Occipital lobe (tissue), 2 donors: ENCODE data around the gene MICAL3. TPM values are rescaled to one million over a fixed set of nuclear protein-coding genes. Genes with fewer than 3 reads are reported as not detected.
"Not testable (repeated sequence)": the region's sequence is repeated elsewhere in the genome, so short reads cannot be mapped to it uniquely, and the experiment has no call there.

Experiments
- DNase-seq: peaks from one replicate; lab custom pipeline; 2025; lab: John Stamatoyannopoulos, UW
- total RNA-seq: library from RNA; depleted of rRNA; stranded (reverse); fragments of >200 nt; gene quantifications from one replicate; pipeline ENCODE4 v1.2.3, GENCODE V29; 2014

The MICAL3 gene
- total RNA-seq, 1 donor from 2014 or later = 40.9 TPM

DNA sequence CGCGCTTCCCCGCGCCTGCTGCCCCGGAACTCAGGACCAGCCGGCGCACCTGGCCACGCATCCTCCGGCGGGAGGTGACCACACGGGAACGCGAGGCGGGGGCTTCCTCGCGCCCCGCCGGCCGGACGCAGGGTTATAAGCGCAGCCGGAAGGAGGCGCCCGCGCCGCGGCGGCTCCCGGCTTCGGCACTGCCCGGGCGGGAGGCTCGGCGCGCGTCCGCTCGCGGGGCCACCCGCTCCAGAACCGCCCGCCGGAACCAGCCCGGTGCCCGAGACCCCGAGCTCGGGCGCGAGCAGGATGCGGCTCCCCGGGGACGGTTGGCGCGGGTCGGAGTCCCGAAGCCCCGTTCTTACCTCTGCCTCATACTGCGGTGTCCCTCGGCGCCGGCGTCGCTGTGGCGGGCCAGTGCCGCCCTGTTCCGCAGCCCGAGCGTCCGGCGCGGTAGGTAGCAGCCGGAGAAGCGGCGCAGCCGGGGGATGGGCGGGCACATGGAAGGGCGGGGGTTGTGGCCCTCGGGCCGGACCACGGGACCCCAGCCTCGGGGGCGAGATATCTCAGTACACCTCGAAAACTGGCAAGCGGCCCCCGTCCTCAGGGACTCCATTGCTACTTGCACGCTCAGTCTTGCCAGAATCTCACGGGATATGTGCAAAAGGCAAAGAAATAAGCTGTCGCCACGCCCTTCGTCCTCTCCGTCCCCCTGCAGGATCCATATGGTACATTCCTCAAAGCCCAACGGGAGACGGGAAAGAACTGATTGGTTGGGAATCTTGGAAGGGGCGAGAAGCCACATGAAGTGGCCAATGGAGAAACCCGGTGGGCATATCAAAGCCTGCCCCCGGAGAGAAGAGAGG is 23.1 kb downstream of the MICAL3 start:
- DNase-seq = peak; percentile 86

DNA sequence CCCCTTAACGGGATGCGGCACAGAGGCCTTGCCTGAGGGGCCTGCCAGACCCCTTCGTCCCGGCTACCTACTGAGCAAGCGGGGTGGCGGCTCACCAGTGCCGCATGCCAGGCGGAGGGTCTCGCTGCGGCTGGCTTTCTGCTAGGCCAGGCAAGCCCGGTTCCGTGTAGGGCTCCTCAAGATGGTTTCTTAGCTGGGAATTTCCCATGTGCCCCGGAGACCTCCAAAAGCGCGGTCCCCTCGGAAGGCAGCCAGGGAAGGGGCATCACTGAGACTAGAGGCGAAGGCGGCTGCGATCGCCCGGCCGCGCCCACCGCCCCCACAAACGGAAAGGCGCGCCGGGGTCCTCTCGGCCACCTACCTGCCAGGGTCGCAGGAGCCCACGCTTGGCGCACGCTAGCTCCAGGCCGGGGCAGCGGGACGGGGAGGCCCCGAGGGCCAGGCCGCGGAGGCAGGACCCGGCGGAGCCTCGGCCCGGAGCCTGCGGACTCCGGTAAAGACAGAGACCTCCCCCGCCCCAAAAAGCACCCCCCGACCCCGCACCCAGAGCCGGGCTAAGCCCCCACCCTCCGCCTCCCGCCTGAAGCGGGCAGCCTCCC is 23.8 kb downstream of the MICAL3 start:
- DNase-seq = no peak

DNA sequence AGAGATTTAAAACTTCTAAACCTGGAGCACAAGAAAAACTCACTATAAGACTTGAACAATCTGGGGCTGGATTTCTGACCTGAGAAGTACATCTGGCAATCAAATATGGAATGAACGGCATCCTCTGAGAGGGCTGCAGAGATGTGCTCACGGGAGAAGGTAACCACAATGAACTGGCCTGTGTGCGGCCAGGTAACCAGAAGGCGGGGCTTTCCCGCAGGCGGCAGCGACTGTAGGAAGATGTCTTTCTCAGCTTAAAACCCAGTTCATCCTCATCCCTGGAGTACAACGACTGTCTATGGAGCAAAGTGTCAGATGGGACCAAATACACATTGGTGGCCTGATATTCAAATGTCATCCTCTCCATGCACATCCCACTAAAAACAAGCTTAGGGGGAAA is 24.5 kb downstream of the MICAL3 start:
- no peak for DNase-seq

DNA sequence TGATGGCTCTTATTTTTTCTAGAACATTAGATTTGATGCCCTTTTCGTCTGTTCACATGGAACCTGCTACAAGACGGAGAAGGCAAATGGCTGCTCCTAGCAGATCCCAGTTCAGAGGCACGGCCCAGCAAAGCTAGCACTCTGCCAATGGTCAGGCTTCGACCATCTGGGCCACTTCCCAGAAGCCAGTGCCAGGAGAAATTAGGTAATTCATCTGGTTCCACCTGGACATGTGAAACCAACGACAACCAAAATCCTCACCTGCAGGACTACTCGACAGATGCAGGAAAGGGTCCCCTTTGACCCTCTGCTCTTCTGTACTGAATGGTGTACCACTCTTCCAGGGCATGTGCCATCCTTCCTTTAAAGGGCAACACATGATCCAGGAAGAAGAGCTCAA is 25.4 kb downstream of the MICAL3 start:
- DNase-seq = no peak

DNA sequence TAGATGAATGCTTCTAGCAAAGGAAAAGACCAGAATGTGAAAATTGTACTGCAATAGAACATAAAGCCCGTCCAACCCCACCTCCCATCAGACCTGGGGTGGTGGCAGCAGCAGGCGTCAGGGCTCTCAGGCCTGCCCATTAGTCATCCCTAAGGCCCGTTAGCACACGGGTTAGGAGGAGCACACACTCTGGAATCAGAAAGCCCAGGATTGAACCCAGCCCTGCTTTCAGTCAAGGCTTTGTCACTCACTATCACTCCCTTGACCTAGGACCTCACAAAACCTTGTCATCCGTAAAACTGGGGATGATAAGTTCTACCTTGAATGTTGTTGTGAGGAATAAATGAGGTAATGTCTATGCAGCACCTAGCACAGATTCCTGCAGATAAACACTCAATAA is 26.9 kb downstream of the MICAL3 start:
- DNase-seq = no peak

DNA sequence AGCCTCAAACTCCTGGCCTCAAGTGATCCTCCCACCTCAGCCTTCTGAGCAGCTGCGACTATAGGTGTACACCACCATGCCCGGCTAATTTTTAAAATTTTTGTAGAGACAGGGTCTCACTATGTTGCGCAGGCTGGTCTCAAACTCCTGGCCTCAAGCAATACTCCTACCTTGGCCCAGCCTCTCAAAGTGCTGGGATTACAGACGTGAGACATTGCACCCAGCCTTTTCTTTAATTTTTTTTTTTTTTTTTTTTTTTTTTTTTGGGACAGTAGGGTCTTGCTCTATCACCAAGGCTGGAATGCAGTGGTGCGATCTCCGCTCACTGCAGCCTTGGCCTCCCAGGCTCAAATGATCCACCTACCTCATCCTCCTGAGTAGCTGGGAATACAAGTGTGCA is 29.1 kb downstream of the MICAL3 start:
- not testable (repeated sequence) for DNase-seq

DNA sequence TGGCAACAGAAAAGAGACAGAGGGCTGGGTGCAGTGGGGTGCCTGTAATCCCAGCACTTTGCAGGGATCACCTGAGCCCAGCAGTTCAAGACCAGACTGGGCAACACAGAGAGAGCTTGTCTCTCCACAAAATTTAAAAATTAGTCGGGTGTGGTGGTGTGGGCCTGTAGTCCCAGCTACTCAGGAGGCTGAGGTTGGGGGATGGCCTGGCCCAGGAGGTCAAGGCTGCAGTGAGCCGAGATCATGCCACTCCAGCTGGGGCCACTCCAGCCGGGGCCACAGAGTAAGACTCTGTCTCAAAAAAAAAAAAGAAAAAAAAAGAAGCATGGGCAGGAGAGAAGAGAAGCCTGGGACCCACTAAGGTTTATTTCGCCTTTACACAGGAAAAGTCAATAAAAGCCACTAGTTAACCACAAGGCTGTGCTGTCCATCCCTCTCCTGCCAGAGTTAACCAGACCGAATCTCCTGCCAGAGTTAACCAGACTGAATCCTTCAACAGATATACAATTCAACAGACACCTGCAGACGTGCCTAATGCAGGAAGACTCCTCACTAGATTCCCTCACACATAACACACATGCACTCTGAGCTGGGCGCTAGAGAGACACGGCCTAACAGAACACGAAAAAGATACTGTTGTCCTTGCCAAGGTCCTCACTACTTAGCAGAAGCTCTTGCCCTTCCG is 29.8 kb downstream of the MICAL3 start:
- no peak for DNase-seq

DNA sequence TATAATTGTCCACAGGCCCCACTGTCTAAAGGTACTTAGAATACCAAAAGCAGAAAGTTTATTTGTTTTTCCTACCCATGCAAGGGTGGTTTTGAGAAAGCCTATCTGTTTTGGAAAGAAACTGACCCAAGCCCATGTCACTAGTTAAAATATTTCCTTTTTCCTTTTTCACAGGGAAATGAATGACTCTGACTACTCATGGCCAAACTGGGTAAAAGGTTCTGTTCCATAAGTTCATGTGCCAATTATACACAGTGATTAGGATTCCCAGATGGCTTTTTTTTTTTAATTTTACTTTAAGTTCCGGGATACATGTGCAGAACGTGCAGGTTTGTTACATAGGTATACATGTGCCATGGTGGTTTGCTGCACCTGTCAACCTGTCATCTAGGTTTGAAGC is 31.4 kb downstream of the MICAL3 start:
- not testable (repeated sequence) for DNase-seq

DNA sequence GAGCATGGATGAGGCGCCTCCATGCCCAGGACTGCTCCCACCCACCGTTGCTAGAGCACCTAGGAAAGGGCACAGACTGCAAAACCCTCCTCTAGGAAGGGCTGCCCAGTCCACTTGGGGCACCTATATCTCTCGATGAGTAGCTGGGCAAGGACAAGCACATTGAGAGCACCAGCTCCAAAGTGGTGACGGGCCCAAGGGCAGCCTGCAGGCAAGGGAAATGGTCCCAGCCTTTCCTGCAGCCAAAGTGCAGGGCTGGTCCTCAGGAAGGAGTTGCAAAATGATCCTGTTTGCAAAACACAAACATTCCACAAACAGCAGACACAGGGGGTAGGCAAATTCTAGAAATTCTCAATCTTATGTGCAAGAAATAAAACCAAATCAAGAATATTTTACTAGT is 32.4 kb downstream of the MICAL3 start:
- not testable (repeated sequence) for DNase-seq

DNA sequence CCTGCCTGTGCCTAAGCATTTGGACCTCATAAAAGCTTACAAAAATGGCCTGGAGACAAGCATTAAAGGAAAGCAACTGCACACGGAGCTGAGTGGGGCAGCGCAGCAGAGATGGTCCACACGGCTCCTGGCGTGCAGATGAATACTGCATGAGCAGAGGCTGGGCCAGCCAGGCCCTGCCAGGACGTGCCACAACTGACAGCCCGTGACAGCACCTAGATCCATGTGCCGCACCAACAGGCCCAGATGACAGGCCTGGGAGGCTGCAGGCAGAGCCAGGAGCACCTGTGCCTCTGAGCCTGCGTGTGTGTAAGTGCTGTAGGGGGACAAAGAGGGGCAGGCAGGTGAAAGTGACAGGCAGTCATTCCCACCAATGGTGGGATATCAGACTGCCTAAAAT is 33.4 kb downstream of the MICAL3 start:
- no peak for DNase-seq

DNA sequence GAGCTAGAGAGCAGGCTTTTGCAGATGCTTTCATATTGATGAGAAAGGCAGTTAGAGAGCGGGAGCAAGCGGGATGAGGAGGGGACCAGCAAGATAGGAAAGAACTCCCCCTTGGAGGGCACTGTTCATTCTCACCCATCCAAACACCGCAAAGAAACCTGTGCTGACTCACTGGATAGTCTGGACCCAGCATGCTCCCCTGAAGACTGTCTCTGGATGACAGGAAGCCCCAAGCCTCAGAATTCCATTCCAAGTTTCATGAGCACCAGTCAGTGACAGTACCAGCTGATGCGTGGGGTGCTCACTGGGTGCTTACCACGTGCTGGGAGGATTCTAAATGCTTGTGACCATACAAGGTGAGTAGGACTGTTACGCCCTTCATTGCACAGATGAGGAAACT is 34.2 kb downstream of the MICAL3 start:
- no peak for DNase-seq

DNA sequence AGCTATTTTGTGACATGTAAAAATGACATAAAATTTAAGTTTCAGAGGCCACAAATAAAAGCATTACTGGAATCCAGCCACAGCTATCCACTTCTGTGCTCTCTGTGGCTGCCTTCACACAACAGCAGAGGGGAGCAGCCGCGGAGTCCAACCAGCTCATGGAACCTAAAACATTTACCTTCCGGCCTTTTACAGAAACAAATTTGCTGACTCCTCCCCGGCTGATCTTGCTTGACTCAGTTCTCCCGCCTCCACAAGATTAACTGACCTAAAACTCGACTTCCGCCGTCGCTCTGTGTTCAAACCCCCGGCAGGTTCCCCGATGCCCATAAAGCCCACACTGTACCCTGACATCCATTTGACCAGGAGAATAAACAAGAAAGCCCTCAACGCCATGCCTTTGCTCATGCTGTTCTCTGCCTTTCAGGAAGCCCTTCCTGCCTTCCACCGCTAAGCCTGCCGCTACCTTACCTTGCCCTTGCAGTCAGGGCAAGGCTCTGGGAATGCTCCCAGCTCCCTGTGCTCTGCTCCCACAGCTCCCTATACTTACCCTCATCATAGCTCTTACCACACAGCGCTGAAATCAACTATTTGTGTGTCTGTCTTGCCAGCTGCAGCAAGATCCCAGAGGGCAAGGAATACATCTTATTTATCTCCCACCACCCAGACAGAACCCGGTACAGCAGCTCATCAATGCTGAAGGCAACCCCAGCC is 35.4 kb downstream of the MICAL3 start:
- no peak for DNase-seq

DNA sequence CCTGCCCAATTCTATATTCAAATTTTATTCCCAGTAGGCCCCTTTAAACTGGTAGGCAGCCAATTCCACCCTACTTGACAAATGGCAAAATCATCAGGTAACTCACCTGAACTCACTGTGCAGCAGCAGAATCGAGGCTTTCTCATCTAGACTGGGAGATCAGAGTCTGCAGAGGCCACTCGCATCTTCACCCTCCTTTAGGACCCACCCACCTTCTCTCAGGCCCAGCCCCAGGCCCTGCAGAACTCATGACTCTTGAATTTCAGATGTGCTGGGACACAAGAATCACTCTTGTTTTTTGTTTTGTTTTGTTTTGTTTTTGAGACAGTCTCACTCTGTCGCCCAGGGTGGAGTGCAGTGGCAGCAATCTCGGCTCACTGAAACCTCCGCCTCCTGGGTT is 38.8 kb downstream of the MICAL3 start:
- no peak for DNase-seq

DNA sequence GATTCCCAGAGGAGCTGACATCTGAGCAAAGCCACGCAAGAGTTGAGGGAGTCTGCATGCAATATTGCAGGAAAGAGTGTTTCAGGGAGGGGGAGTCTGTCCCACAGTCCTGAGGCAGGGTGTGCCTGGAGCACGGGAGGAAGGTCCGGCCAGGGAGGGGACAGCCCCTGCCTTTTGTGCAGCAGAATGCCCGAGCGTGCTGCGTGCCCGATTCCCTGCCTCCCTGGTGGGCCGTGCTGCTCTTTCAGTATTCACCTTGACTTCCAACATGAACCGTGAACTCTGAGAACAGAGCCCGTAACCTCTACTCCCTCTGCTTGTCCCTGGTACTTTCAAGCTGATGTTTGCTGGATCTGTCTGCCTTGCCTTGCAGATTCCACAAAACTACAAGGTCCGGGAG is 39.3 kb downstream of the MICAL3 start:
- not testable (repeated sequence) for DNase-seq

DNA sequence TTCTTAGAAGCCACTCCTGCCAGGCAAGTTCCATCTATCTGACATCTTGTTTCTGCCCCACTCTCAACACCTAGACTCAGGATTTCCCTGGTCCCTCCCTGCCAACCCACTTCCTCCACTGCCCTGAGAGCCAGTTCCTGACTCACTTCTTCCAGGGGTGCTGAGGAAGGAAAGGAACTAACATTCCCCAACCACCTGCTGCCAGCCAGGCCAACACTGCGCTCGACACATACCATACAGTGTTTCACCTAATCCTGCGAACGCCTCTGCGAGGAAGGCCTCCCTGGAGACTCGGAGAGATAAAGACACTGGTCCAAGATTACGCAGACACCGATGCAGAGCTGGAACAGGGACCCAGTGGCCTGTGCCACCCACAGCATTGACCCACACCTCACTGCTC is 40.2 kb downstream of the MICAL3 start:
- DNase-seq = no peak

DNA sequence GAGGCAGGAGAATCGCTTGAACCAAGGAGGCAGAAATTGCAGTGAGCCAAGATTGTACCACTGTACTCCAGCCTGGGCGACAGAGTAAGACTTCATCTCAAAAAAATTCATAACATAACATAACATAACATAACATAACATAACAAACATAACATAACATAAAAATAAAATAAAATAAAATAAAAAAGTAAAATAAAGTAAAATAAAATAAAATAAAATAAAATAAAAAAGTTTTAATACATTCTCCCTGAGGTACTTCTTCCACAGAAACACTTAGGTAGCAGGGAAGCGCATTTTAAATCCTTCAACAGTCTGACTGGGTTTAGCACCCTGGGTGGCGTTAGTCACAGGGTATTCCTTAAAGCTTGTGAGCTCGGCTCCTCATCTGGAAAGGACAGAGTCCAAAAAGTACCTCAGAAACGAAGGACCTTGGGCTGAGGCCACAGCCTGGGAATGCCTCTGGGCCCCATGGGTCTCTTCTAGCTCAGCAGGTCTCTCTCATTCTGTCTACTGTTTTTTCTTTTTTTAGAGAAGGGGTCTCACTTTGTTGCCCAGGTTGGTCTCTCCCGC is 41.7 kb downstream of the MICAL3 start:
- DNase-seq = no peak

DNA sequence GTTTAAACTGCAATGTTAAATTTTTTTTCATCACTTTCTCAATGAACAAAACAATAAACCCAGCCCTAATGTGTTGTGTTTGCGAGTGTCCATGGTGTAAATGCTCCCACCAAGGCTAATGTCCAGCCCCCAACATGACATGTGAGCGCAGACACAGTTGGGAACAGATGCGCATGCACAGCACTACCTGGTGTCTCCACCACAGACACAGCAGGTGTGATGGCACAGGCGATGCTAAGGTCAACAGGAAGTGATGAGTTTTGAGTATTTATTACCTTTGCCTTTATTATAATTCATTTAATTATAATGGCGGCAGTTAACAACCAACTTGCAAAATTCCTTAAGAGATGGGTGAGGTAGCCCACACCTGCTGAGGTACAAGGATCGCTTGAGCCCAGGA is 42.9 kb downstream of the MICAL3 start:
- DNase-seq = no peak

DNA sequence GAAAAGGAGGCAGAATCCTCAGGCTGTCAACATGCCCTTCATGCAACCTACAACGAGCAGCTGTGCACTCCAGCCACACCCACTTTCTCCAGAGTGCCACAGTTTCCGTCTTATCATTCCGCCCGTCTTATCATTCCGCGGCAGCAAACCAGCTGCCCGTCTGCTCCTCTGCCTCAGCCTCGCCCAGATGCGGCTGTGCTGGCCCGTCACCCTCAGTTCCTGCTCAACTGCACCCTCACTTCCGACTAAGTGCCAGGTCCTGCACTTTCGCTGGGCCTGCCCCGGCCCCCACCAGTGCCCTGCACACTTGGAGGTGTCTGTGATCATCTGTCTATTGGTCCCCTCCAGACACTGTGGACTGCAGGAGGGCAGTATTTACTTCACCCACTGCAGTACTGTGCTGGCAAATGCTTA is 43.7 kb downstream of the MICAL3 start:
- DNase-seq = no peak

DNA sequence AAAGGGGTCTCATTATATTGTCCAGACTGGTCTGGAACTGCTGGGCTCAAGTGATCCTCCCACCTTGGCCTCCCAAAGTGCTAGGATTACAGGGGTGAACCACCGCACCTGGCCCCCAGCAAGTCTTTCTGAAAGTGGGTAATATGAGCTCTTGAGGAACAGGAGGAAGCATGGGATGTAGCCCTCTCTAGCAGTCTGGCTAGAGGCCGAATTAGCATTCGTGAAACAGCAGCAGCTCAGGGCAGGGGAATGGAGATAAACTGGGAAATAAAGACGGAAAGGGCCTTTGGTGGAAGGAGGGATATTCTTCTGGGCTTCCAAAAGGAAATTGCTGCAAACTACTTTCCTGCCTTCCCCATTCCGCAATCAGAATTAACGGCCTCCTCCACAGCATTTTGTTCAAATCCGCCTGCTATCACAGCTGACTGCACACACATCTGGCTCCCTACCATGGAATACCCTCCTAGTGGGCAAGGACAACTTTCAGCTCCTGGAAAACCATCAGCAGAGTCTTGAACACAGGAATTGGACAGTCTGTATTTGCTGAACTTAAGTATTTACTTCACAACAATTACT is 44.3 kb downstream of the MICAL3 start:
- DNase-seq = no peak

DNA sequence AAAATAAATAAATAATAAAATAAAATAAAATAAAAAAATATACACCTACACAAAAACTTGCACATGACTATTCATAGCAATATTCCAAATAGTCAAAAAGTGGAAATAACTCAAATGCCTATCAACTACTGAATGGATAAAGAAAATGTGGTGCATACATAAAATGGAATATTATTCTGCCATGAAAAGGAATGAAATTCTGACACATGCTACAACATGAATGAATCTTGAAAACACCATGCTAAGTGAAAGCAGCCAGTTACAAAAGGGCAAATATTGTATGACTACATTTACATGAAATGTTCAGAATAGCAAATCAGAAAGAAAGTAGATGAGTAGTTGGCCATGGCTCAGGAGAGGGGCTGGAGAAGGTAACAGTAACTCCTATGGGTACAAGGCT is 46.3 kb downstream of the MICAL3 start:
- DNase-seq = no peak

DNA sequence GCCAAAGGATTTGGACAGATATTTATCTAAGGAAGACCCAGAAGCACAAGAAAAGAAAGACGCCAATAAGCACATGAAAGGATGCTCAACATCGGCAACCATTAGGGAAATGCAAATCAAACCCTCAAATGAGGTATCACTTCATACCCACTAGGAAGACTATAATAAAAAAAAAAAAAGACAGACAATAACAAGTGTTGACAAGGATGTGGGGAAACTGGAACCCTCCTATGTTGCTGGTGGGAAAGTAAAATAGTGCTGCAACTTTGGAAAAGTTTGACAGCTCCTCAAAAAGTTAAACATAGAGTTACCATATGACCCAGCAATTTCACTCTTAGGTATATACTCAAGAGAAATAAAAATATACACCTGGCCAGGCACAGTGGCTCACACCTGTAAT is 47.0 kb downstream of the MICAL3 start:
- DNase-seq = no peak
